Psoas muscle (tissue), 8 donors: ENCODE data around the gene AIG1. TPM values are rescaled to one million over a fixed set of nuclear protein-coding genes. Genes with fewer than 3 reads are reported as not detected.
A peak's percentile ranks its signal among the peaks of the same experiment; 100 is the strongest.

ENCODE experiments used
- ATAC-seq, 4 donors: fragments of 200-7000 bp; cut with Tn5 transposase; one replicate each; pipeline ENCODE4 v1.9.1; 2020; ENCODE audit warnings: moderate library complexity in 3 of 4, mild to moderate bottlenecking in 2 of 4
- DNase-seq, 2 donors: peaks; one replicate each; pipeline ENCODE4 v3.0.0-alpha.2; 2020
- H3K27ac ChIP-seq: fragments of 200-600 bp; one replicate; pipeline ENCODE4 v1.8.0; 2022
- H3K27me3 ChIP-seq, 3 donors: fragments of 200-600 bp in 1 of 3; one replicate each; pipeline versions ENCODE4 v1.6.1 to v1.8.0; 2013 to 2022; ENCODE audit warnings: low read length in 2 of 3, mild to moderate bottlenecking in 2 of 3, moderate library complexity in 1 of 3; ENCODE audit not compliant: insufficient read depth in 3 of 3
- H3K36me3 ChIP-seq, 2 donors: fragments of 200-600 bp in 1 of 2; one replicate each; pipeline versions ENCODE4 v1.6.1 to v1.8.0; 2013 to 2022; ENCODE audit warnings: low read depth in 1 of 2, mild to moderate bottlenecking in 1 of 2, moderate library complexity in 1 of 2; ENCODE audit not compliant: insufficient read depth in 1 of 2
- H3K4me1 ChIP-seq: fragments of 200-600 bp; one replicate; pipeline ENCODE4 v1.8.0; 2022
- H3K4me3 ChIP-seq: fragments of 200-600 bp; one replicate; pipeline ENCODE4 v1.8.0; 2022; ENCODE audit warnings: mild to moderate bottlenecking
- H3K9me3 ChIP-seq: fragments of 200-600 bp; one replicate; pipeline ENCODE4 v1.8.0; 2022
- WGBS, 3 donors: extraction: QIAGEN DNeasy Blood & Tissue Kit; methylation state at CpG; one replicate each; pipeline versions ENCODE4 v1.1.6 to v1.1.7; 2013; 5-methylcytosine and 5-hydroxymethylcytosine counted together
- intact Hi-C, 2 donors: fragments of 100-400 bp; cut with DNase I; formaldehyde crosslinking; loops; one replicate each; pipeline versions ENCODE4 v1.11.0 to v1.14.2; 2022
- polyA plus RNA-seq, 3 donors: library from polyadenylated mRNA; stranded (reverse); fragments of 200-250 nt; gene quantifications; one replicate each; pipeline ENCODE4 v1.2.3, GENCODE V29; 2013
- total RNA-seq, 4 donors: library from RNA; stranded (reverse); fragmentation: NEBNext Ultra II Directional in 2 of 4; extraction: Animal tissue kit (Norgen Biotek cat#: 25700) in 2 of 4; gene quantifications; one replicate each; pipeline versions ENCODE4 v1.2.1 to v1.2.4, GENCODE V29; 2021 to 2023
- TF ChIP-seq, protein P1 (sequence below): fragments of 200-600 bp; IDR thresholded peaks from one replicate; pipeline ENCODE4 v1.8.0; 2022; ENCODE audit warnings: antibody characterized with exemption
- donor health status: healthy with polysubstance abuse.
- donor health status: DM: no; HTN: no; CAD: no; lungs with moderate emphysema.
- donor health status: Bipolar disorder and iron deficiency.
- donor health status: healthy.
- donor health status: DM: yes; HTN: yes; CAD: no.
- donor health status: DM: no; HTN: no; CAD: no.
- donor health status: DM: no; HTN: no; CAD: no.
- donor health status: DM: yes; HTN: yes; CAD: no.

AIG1 gene
- total and polyA plus RNA-seq, 7 donors: 4.0 to 24.6 (median 5.8) TPM

- 95 to 97% (median 95%) methylated on average over 7 of the region's 7 CpGs for WGBS, 3 donors
- DNase-seq (no peak), ATAC-seq (no peak)
- Histone ChIP-seq H3K36me3 (peaks cover 7 to 11% of the 10 kb centered on the region in 2 donors), H3K4me3 (no peak overlapping the region), H3K27ac (no peak overlapping the region), H3K9me3 (no peaks in the 10 kb centered on the region), H3K27me3 (no peaks in the 10 kb centered on the region), H3K4me1 (no peaks in the 10 kb centered on the region)
- intact Hi-C loops: no loop called here
- TF ChIP-seq, protein P1, sequence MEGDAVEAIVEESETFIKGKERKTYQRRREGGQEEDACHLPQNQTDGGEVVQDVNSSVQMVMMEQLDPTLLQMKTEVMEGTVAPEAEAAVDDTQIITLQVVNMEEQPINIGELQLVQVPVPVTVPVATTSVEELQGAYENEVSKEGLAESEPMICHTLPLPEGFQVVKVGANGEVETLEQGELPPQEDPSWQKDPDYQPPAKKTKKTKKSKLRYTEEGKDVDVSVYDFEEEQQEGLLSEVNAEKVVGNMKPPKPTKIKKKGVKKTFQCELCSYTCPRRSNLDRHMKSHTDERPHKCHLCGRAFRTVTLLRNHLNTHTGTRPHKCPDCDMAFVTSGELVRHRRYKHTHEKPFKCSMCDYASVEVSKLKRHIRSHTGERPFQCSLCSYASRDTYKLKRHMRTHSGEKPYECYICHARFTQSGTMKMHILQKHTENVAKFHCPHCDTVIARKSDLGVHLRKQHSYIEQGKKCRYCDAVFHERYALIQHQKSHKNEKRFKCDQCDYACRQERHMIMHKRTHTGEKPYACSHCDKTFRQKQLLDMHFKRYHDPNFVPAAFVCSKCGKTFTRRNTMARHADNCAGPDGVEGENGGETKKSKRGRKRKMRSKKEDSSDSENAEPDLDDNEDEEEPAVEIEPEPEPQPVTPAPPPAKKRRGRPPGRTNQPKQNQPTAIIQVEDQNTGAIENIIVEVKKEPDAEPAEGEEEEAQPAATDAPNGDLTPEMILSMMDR: no peak
Measured at GRCh38 chr6:143333749-143334520, 273.2 kb downstream of the AIG1 start.

DNA sequence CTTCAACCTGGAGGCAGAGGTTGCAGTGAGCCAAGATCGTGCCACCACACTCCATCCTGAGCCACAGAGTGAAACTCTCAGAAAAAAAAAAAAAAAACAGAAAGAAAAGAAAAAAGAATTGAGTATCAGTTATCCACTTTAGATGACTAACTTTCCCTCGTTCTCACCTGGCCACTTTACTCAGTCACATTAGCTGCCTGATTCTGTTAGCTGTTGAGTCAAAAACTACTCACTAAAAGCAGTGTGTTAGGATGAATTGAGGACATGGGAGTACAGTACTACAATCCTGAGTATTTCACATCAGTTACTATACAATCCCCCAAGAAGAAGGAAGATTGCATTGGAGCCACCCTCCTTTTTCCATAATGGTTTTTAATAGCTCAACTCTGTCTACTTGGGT lies 275.2 kb downstream of the AIG1 start:
- WGBS, 3 donors: 86 to 96% (median 95%) methylated on average over 2 of the region's 2 CpGs
- TF ChIP-seq, protein P1: no peak
- ATAC-seq: no peak
- Histone ChIP-seq H3K4me3 (no peak overlapping the region), H3K27ac (no peak overlapping the region), H3K27me3 (no peaks in the 10 kb centered on the region), H3K9me3 (no peaks in the 10 kb centered on the region), H3K36me3 (peaks cover 7 to 11% of the 10 kb centered on the region in 2 donors), H3K4me1 (no peaks in the 10 kb centered on the region)
- DNase-seq: no peak
- intact Hi-C loops: no loop called here

DNA sequence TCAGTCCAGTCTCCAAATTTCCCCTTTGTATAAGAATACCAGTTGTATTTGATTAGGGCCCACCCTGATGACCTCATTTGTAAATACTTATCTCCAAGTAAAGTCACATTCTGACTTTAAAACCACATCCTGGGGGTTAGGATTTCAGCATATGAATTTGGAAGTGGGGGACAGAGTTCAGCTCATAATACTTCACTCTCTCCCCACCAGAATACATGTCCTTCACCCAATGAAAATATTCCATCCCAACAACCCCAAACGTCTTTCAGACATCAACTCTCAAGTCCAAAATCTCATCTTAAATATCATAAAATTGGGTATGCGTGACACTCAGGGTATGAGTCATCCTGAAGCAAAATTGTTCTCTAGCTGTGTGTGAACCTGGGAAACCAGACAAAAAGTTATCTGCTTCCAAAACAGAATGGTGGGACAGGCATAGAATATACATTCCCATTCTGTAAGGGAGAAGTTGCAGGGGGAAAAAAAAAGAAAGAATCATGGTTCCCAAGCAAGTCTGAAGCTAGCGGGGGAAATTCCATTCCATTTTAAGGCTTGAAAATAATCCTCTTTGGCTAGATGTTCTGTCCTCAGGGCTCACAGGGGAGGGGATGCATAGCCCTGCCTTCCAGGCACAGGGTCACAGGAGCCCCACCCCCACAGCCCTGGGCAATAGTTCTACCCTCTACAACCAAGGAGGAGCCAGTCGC lies 275.9 kb downstream of the AIG1 start:
- Histone ChIP-seq H3K4me3 (no peak overlapping the region), H3K36me3 (peaks cover 7 to 11% of the 10 kb centered on the region in 2 donors), H3K9me3 (no peaks in the 10 kb centered on the region), H3K27ac (no peak overlapping the region), H3K4me1 (no peaks in the 10 kb centered on the region), H3K27me3 (no peaks in the 10 kb centered on the region)
- intact Hi-C loops: no loop called here
- ATAC-seq (no peak), DNase-seq (no peak)
- 81 to 85% (median 83%) methylated on average over 4 of the region's 4 CpGs for WGBS, 3 donors
- TF ChIP-seq, protein P1: no peak

- peaks cover 7 to 11% of the 10 kb centered on the region in 2 donors for H3K36me3 ChIP-seq
- 82 to 84% (median 83%) methylated on average over 17 of the region's 17 CpGs for WGBS, 3 donors
- TF ChIP-seq, protein P1: peak; percentile 23
- intact Hi-C loops: no loop called here
- no peaks in the 10 kb centered on the region for H3K4me1 ChIP-seq
- H3K4me3 ChIP-seq: no peak overlapping the region
- H3K9me3 ChIP-seq: no peaks in the 10 kb centered on the region
- ATAC-seq: no peak
- no peak overlapping the region for H3K27ac ChIP-seq
- DNase-seq: peak; percentile 25 to 51
- no peaks in the 10 kb centered on the region for H3K27me3 ChIP-seq
Measured at GRCh38 chr6:143337201-143337949, 276.7 kb downstream of the AIG1 start.
